H9 (cell line): ENCODE data around the gene ABHD1. TPM values are rescaled to one million over a fixed set of nuclear protein-coding genes. Genes with fewer than 3 reads are reported as not detected.
A peak's percentile ranks its signal among the peaks of the same experiment; 100 is the strongest.

ENCODE experiments used
- DNase-seq: peaks from one replicate; pipeline ENCODE4 v3.0.0-alpha.2; 2017
- H2AFZ ChIP-seq: one replicate; pipeline ENCODE4 v1.6.1; 2013; ENCODE audit warnings: mild to moderate bottlenecking, low read length, control low read depth, moderate library complexity
- H2AK5ac ChIP-seq: 2 replicates; pipeline ENCODE4 v1.6.1; 2013; ENCODE audit warnings: low read length, control low read depth, mixed read lengths; ENCODE audit not compliant: insufficient read length
- H2BK120ac ChIP-seq: one replicate; pipeline ENCODE4 v1.6.1; 2013; ENCODE audit warnings: low read depth, mild to moderate bottlenecking, low read length, control low read depth, inconsistent platforms; ENCODE audit not compliant: poor library complexity, severe bottlenecking
- H2BK12ac ChIP-seq: 2 replicates; pipeline ENCODE4 v1.6.1; 2013; ENCODE audit warnings: low read length, control low read depth, mixed read lengths, low read depth; ENCODE audit not compliant: insufficient read length
- H2BK15ac ChIP-seq: 2 replicates; pipeline ENCODE4 v1.6.1; 2013; ENCODE audit warnings: low read depth, low read length, control low read depth
- H2BK20ac ChIP-seq: one replicate; pipeline ENCODE4 v1.6.1; 2013; ENCODE audit warnings: low read depth, mild to moderate bottlenecking, low read length, control low read depth, inconsistent platforms; ENCODE audit not compliant: poor library complexity, severe bottlenecking
- H2BK5ac ChIP-seq: 2 replicates; pipeline ENCODE4 v1.6.1; 2013; ENCODE audit warnings: low read length, control low read depth, mixed read lengths; ENCODE audit not compliant: insufficient read length
- H3K14ac ChIP-seq: 2 replicates; pipeline ENCODE4 v1.6.1; 2013; ENCODE audit warnings: low read length, control low read depth; ENCODE audit not compliant: insufficient read depth
- H3K18ac ChIP-seq: 2 replicates; pipeline ENCODE4 v1.6.1; 2013; ENCODE audit warnings: low read depth, mild to moderate bottlenecking, mixed read lengths, low read length, control low read depth; ENCODE audit not compliant: insufficient read length
- H3K23ac ChIP-seq: 2 replicates; pipeline ENCODE4 v1.6.1; 2013; ENCODE audit warnings: low read length, control low read depth, mixed read lengths, low read depth; ENCODE audit not compliant: insufficient read length
- H3K23me2 ChIP-seq: 2 replicates; pipeline ENCODE4 v1.6.1; 2013; ENCODE audit warnings: low read depth, mild to moderate bottlenecking, mixed read lengths, low read length, control low read depth; ENCODE audit not compliant: insufficient read length, poor library complexity, severe bottlenecking
- H3K27ac ChIP-seq: 2 replicates; pipeline ENCODE4 v1.5.1; 2013; ENCODE audit warnings: low read length, control low read depth, mixed read lengths, low read depth; ENCODE audit not compliant: insufficient read length
- H3K27me3 ChIP-seq: 2 replicates; pipeline ENCODE4 v1.6.1; 2013; ENCODE audit warnings: low read length, control low read depth, inconsistent platforms; ENCODE audit not compliant: insufficient read depth
- H3K4ac ChIP-seq: 2 replicates; pipeline ENCODE4 v1.6.1; 2013; ENCODE audit warnings: low read depth, mild to moderate bottlenecking, control low read depth, inconsistent platforms, low read length, moderate library complexity
- H3K4me1 ChIP-seq: 2 replicates; pipeline ENCODE4 v1.6.1; 2013; ENCODE audit warnings: low read length, control low read depth, inconsistent platforms; ENCODE audit not compliant: insufficient read depth
- H3K4me2 ChIP-seq: 2 replicates; pipeline ENCODE4 v1.6.1; 2013; ENCODE audit warnings: low read length, control low read depth, mixed read lengths; ENCODE audit not compliant: insufficient read length, insufficient read depth
- H3K56ac ChIP-seq: 2 replicates; pipeline ENCODE4 v1.6.1; 2013; ENCODE audit warnings: low read depth, mild to moderate bottlenecking, mixed read lengths, low read length, control low read depth; ENCODE audit not compliant: insufficient read length
- H3K79me1 ChIP-seq: 2 replicates; pipeline ENCODE4 v1.6.1; 2013; ENCODE audit warnings: low read depth, mild to moderate bottlenecking, moderate library complexity, low read length, control low read depth, inconsistent platforms; ENCODE audit not compliant: insufficient read depth, poor library complexity, severe bottlenecking
- H3K79me2 ChIP-seq: 2 replicates; pipeline ENCODE4 v1.6.1; 2013; ENCODE audit warnings: low read length, control low read depth, inconsistent platforms; ENCODE audit not compliant: insufficient read depth
- H3K9ac ChIP-seq: 2 replicates; pipeline ENCODE4 v1.6.1; 2013; ENCODE audit warnings: low read length, control low read depth, mixed read lengths; ENCODE audit not compliant: insufficient read length; ENCODE audit errors: extremely low read depth
- H3K9me3 ChIP-seq: one replicate; pipeline ENCODE4 v1.6.1; 2013; ENCODE audit warnings: low read depth, low read length, inconsistent platforms; ENCODE audit not compliant: control insufficient read depth
- H3T11ph ChIP-seq: one replicate; pipeline ENCODE4 v1.6.1; 2013; ENCODE audit warnings: mild to moderate bottlenecking, low read length, control low read depth, inconsistent platforms
- H4K20me1 ChIP-seq: one replicate; pipeline ENCODE4 v1.6.1; 2013; ENCODE audit not compliant: control insufficient read depth, insufficient read length, insufficient read depth
- H4K5ac ChIP-seq: 2 replicates; pipeline ENCODE4 v1.6.1; 2013; ENCODE audit warnings: low read depth, mild to moderate bottlenecking, mixed read lengths, low read length, control low read depth; ENCODE audit not compliant: insufficient read length
- H4K8ac ChIP-seq: replicated peaks from 2 replicates; pipeline ENCODE4 v1.6.1; 2013; ENCODE audit warnings: low read length, control low read depth, mixed read lengths, low read depth; ENCODE audit not compliant: insufficient read length
- H4K91ac ChIP-seq: 2 replicates; pipeline ENCODE4 v1.6.1; 2013; ENCODE audit warnings: low read depth, mild to moderate bottlenecking, moderate library complexity, mixed read lengths, low read length, control low read depth; ENCODE audit not compliant: insufficient read length
- H3K27ac Mint-ChIP-seq, 3 experiments: 2 replicates in 2 of 3; 3 replicates in 1 of 3; pipeline ENCODE4 v1.8.0; 2020 to 2021; ENCODE audit warnings: mixed read lengths in 3 of 3, mild to moderate bottlenecking in 1 of 3, moderate library complexity in 1 of 3
- H3K27me3 Mint-ChIP-seq: 2 replicates; pipeline ENCODE4 v1.8.0; 2021; ENCODE audit warnings: low read depth, mild to moderate bottlenecking, moderate library complexity, mixed read lengths
- H3K36me3 Mint-ChIP-seq, 3 experiments: 2 replicates in 2 of 3; 3 replicates in 1 of 3; pipeline ENCODE4 v1.8.0; 2020 to 2021; ENCODE audit warnings: low read depth in 3 of 3, mixed read lengths in 3 of 3; ENCODE audit not compliant: insufficient read depth in 1 of 3
- H3K4me1 Mint-ChIP-seq, 2 experiments: 2 replicates each; pipeline ENCODE4 v1.8.0; 2020; ENCODE audit warnings: mixed read lengths in 2 of 2
- H3K4me3 Mint-ChIP-seq, 2 experiments: 2 replicates in 1 of 2; 3 replicates in 1 of 2; pipeline ENCODE4 v1.8.0; 2020 to 2021; ENCODE audit warnings: mild to moderate bottlenecking in 2 of 2, mixed read lengths in 2 of 2, moderate library complexity in 1 of 2
- H3K9me3 Mint-ChIP-seq, 2 experiments: 2 replicates in 1 of 2; 3 replicates in 1 of 2; pipeline ENCODE4 v1.8.0; 2020; ENCODE audit warnings: mild to moderate bottlenecking in 2 of 2, mixed read lengths in 2 of 2, moderate library complexity in 1 of 2
- CTCF ChIP-seq: fragments of 200-600 bp; sonication (generic); conservative IDR thresholded peaks from 3 replicates; pipeline ENCODE4 v1.8.0; 2021; ENCODE audit warnings: antibody characterized with exemption, mild to moderate bottlenecking
- WGBS: extraction: QIAGEN DNeasy Blood & Tissue Kit; methylation state at CpG from one replicate; pipeline ENCODE4 v1.1.7; 2013; ENCODE audit warnings: missing lambda C conversion rate, low lambda C conversion rate, mixed read lengths; ENCODE audit not compliant: insufficient read length; ENCODE audit errors: extremely low coverage; 5-methylcytosine and 5-hydroxymethylcytosine counted together
- total RNA-seq: library from RNA; stranded (reverse); gene quantifications from 2 replicates; pipeline ENCODE4 v1.2.1, GENCODE V29; 2021

The ABHD1 gene
- total RNA-seq, 1 experiment from 2014 or later, result 0.31 TPM

DNA sequence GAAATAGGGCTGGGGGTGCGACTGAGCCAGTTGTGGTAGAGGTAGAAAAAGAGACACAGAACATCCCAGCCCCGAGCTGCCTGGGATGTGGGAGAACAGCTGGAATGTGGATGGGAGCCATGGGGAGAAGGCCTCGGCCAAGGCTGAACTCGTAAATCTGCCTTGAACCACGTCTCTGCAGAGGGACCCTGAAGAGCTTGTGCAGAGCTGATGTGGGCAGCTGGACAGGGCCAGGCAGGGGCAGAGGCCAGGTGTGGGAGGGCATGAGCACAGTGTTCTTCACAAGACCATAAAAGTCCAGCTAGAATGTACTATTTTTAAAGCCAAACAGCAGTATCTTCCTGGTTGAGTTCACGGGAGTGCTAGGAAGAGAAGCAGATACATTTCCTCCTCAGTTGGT lies 30.9 kb downstream of the ABHD1 start:
- WGBS, result no CpG with 5 or more reads among the region's 6 CpGs
- no peak overlapping the region for H2AK5ac ChIP-seq
- no peak overlapping the region for H4K8ac ChIP-seq
- H3K14ac ChIP-seq, result no peak overlapping the region
- no peak overlapping the region for H2BK120ac ChIP-seq
- H3K18ac ChIP-seq, result no peak overlapping the region
- H3T11ph ChIP-seq, result no peak overlapping the region
- H4K5ac ChIP-seq, result no peak overlapping the region
- H3K4me2 ChIP-seq, result no peak overlapping the region
- no peak overlapping the region for H3K23ac ChIP-seq
- no peak for DNase-seq
- H3K27ac ChIP-seq, result no peak overlapping the region
- H3K4me1 ChIP-seq, result no peaks in the 10 kb centered on the region
- H3K27me3 ChIP-seq, result no peaks in the 10 kb centered on the region
- Mint-ChIP-seq H3K4me3 (no peak overlapping the region), H3K9me3 (peaks cover 0 to 2% of the 10 kb centered on the region in 2 experiments; a peak in 2 of 5 replicates), H3K36me3 (no peaks in the 10 kb centered on the region), H3K27me3 (peaks cover 2% of the 10 kb centered on the region; the same call in 1 of the 2 replicates), H3K27ac (peak overlapping the region in 1 of 3 experiments; percentile 90; a peak in 2 of 7 replicates), H3K4me1 (peaks cover 4 to 9% of the 10 kb centered on the region in 2 experiments)
- no peak overlapping the region for H2BK5ac ChIP-seq
- H3K56ac ChIP-seq, result no peak overlapping the region
- no peak overlapping the region for H2BK12ac ChIP-seq
- H4K20me1 ChIP-seq, result no peaks in the 10 kb centered on the region
- H3K4ac ChIP-seq, result no peak overlapping the region
- no peak overlapping the region for H3K9ac ChIP-seq
- H2BK15ac ChIP-seq, result no peak overlapping the region
- H3K79me1 ChIP-seq, result no peaks in the 10 kb centered on the region
- H3K79me2 ChIP-seq, result no peaks in the 10 kb centered on the region
- H4K91ac ChIP-seq, result no peak overlapping the region
- no peak overlapping the region for H2AFZ ChIP-seq
- TF ChIP-seq CTCF, result no peak
- H3K23me2 ChIP-seq, result no peaks in the 10 kb centered on the region
- no peak overlapping the region for H2BK20ac ChIP-seq
- no peaks in the 10 kb centered on the region for H3K9me3 ChIP-seq
